Mucosa of descending colon (tissue), 3 donors: ENCODE results near the gene CFAP300. TPM values are rescaled to one million over a fixed set of nuclear protein-coding genes. Genes with fewer than 3 reads are reported as not detected.

Experiments
- ATAC-seq: fragments of 200-7000 bp; cut with Tn5 transposase; one replicate; pipeline ENCODE4 v1.9.1; 2020; ENCODE audit warnings: mild to moderate bottlenecking, moderate library complexity
- DNase-seq, 3 donors: peaks; one replicate each; pipeline ENCODE4 v3.0.0-alpha.2; 2020
- H3K36me3 ChIP-seq: fragments of 200-600 bp; one replicate; pipeline ENCODE4 v1.8.0; 2021; ENCODE audit warnings: low read depth, mild to moderate bottlenecking
- H3K4me1 ChIP-seq: fragments of 200-600 bp; one replicate; pipeline ENCODE4 v1.8.0; 2021; ENCODE audit warnings: low read depth, mild to moderate bottlenecking
- H3K4me3 ChIP-seq: fragments of 200-600 bp; one replicate; pipeline ENCODE4 v1.8.0; 2021; ENCODE audit warnings: mild to moderate bottlenecking
- H3K9me3 ChIP-seq: fragments of 200-600 bp; one replicate; pipeline ENCODE4 v1.8.0; 2021; ENCODE audit warnings: mild to moderate bottlenecking
- intact Hi-C, 2 donors: fragments of 100-400 bp; cut with DNase I in 1 of 2; cut with micrococcal nuclease in 1 of 2; formaldehyde crosslinking; loops; one replicate each; pipeline versions ENCODE4 v1.11.0 to v1.11.1; 2022; cut with DNase I, micrococcal nuclease
- total RNA-seq, 3 donors: library from RNA; stranded (reverse); fragmentation: NEBNext Ultra II Directional in 2 of 3; extraction: Animal tissue kit (Norgen Biotek cat#: 25700) in 2 of 3; gene quantifications; one replicate each; pipeline versions ENCODE4 v1.2.1 to v1.2.4, GENCODE V29; 2021 to 2023
- TF ChIP-seq, protein P1 (sequence below): fragments of 200-600 bp; IDR thresholded peaks from one replicate; pipeline ENCODE4 v1.8.0; 2022; ENCODE audit warnings: antibody characterized with exemption, mild to moderate bottlenecking
- donor health status: DM: no; HTN: no; CAD: no; lungs with moderate emphysema.
- donor health status: DM: no; HTN: no; CAD: no.
- donor health status: DM: no; HTN: yes; CAD: no.

The CFAP300 gene
- total RNA-seq, 3 donors from 2014 or later = 0.51 to 2.0 TPM; not detected in 1

DNA sequence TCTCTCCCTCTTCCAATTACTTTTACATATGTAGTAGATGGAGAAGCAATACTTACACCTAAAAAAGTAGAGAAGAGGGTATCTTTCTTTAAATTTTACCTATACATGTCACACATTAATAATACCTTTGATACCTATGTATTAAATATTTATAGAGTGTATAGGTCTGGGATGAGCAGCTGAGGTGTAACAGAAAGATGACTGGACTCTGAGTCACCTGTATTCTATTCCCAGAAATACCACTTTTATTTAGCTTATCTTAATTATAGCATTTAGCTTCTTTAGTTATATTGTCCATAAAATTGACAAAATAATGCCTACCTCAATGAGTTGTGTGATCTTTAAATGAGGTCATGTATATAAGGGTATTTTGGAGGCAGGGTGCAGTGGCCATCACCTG is 32.4 kb downstream of the CFAP300 start:
- DNase-seq = no peak
- no peaks in the 10 kb centered on the region for H3K9me3 ChIP-seq
- no peaks in the 10 kb centered on the region for H3K4me1 ChIP-seq
- no peaks in the 10 kb centered on the region for H3K36me3 ChIP-seq
- intact Hi-C loops = no loop called here
- TF ChIP-seq, protein P1, sequence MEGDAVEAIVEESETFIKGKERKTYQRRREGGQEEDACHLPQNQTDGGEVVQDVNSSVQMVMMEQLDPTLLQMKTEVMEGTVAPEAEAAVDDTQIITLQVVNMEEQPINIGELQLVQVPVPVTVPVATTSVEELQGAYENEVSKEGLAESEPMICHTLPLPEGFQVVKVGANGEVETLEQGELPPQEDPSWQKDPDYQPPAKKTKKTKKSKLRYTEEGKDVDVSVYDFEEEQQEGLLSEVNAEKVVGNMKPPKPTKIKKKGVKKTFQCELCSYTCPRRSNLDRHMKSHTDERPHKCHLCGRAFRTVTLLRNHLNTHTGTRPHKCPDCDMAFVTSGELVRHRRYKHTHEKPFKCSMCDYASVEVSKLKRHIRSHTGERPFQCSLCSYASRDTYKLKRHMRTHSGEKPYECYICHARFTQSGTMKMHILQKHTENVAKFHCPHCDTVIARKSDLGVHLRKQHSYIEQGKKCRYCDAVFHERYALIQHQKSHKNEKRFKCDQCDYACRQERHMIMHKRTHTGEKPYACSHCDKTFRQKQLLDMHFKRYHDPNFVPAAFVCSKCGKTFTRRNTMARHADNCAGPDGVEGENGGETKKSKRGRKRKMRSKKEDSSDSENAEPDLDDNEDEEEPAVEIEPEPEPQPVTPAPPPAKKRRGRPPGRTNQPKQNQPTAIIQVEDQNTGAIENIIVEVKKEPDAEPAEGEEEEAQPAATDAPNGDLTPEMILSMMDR = no peak
- no peak overlapping the region for H3K4me3 ChIP-seq
- no peak for ATAC-seq

DNA sequence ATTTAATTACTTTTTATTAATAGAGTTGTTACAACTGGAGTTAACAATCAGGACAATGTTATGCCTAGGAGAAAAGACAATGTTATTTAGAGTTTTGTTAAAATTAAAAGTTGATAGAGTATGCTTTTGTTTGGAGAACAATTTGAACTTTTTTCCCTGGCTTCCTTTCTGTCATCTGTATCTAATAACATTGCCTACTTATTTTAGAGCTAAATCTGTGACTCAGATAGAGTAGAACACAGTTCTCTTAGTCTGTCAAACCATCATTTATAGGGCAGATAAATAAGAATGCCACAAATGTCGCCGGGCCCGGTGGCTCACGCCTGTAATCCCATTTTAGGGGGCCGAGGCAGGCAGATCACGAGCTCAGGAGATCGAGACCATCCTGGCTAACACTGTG is 34.1 kb downstream of the CFAP300 start:
- Histone ChIP-seq H3K4me1 (no peaks in the 10 kb centered on the region), H3K4me3 (no peak overlapping the region), H3K9me3 (no peaks in the 10 kb centered on the region), H3K36me3 (no peaks in the 10 kb centered on the region)
- ATAC-seq (no peak), DNase-seq (no peak)
- TF ChIP-seq, protein P1 = no peak
- intact Hi-C loops = no loop called here

DNA sequence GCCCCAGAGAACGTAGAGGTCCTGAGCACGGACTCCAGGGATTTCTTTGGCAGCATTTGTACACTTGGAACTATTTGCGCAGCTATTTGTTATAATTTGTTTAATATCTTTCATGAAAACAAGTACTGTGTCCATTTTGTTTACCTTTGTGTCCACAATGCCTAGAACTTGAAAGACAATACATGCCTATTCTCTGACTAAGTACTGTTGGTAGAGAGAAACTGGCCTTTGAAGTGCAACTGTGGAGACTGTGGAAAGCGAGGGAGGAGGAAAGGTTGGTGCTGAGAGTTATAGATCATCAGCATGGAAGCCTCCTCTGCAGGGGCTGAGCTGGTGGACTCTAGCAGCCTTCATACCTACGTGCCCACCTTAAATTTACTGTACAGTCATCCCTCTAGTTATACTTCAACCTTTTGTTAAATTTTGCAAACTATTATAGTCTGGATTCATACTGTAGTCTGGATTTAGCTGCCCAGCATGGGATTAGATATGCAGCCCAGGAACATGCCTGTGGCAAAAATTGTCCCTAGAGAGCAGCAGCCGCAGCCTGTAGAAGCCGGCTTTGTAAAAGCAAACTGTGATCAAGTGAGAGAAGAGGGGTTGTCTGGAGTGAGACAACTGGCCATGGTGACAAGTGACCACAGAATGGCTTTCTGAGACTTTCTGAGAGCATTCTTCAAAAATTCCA is 38.8 kb downstream of the CFAP300 start:
- intact Hi-C loops = no loop called here
- no peak for ATAC-seq
- H3K4me3 ChIP-seq = no peak overlapping the region

DNA sequence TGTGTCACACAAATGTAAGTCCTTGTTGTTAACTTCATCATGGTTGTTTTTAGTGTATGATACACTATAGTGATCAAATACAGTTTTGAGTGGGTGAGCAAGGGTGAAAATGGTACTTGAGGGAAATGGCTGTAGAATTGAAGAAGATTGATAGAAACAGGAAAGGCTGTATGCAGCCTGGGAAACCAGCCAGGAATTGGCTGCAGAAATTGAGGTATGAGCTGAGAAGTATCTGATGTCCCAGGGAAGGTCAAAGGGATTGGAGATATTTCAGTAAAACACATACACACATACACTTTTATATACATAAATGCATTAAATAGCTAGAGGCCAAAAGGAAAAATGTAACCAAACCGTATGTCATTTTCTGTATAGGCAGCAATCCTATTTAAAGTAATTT is 49.9 kb downstream of the CFAP300 start:
- intact Hi-C loops = no loop called here
- no peaks in the 10 kb centered on the region for H3K36me3 ChIP-seq
- TF ChIP-seq, protein P1 = no peak
- no peaks in the 10 kb centered on the region for H3K4me1 ChIP-seq
- no peaks in the 10 kb centered on the region for H3K9me3 ChIP-seq
- H3K4me3 ChIP-seq = no peak overlapping the region
- DNase-seq (no peak), ATAC-seq (no peak)

More for the DNA sequence above, 38.8 kb downstream of the CFAP300 start:
- DNase-seq = no peak
- Histone ChIP-seq H3K9me3 (no peaks in the 10 kb centered on the region), H3K4me1 (no peaks in the 10 kb centered on the region), H3K36me3 (no peaks in the 10 kb centered on the region)
- TF ChIP-seq, protein P1 = no peak

GRCh38 chr11:102099755-102100154 is 52.5 kb downstream of the CFAP300 start:
- Histone ChIP-seq H3K4me3 (no peak overlapping the region), H3K36me3 (no peaks in the 10 kb centered on the region), H3K9me3 (no peaks in the 10 kb centered on the region), H3K4me1 (no peaks in the 10 kb centered on the region)
- ATAC-seq = no peak
- intact Hi-C loops = no loop called here
- no peak for DNase-seq
- TF ChIP-seq, protein P1 = no peak
